HepG2 (cell line): ENCODE measurements around the gene CFAP69. TPM values are rescaled to one million over a fixed set of nuclear protein-coding genes. Genes with fewer than 3 reads are reported as not detected.
A peak's percentile ranks its signal among the peaks of the same experiment; 100 is the strongest.

Source experiments
- BCL3 ChIP-seq: sonication (generic); formaldehyde crosslinking; IDR thresholded peaks from 2 replicates; pipeline ENCODE4 v1.5.1; 2020; ENCODE audit warnings: mild to moderate bottlenecking, missing genetic modification reagents, moderate library complexity
- BCL6 ChIP-seq: IDR thresholded peaks from 2 replicates; pipeline ENCODE4 v1.6.1; 2016; ENCODE audit warnings: missing genetic modification reagents, missing compliant biosample characterization
- E2F1 ChIP-seq: sonication (generic); formaldehyde crosslinking; IDR thresholded peaks from 2 replicates; pipeline ENCODE4 v1.5.0; 2020; ENCODE audit warnings: missing genetic modification reagents
- FLYWCH1 ChIP-seq: sonication (generic); formaldehyde crosslinking; IDR thresholded peaks from 2 replicates; pipeline ENCODE4 v1.8.1; 2023; ENCODE audit warnings: mild to moderate bottlenecking, missing genetic modification reagents
- FOSL2 ChIP-seq: sonication (generic); formaldehyde crosslinking; IDR thresholded peaks from 2 replicates; pipeline ENCODE4 v1.4.0; 2020; ENCODE audit warnings: missing genetic modification reagents
- HBP1 ChIP-seq: IDR thresholded peaks from 2 replicates; pipeline ENCODE4 v1.6.1; 2016; ENCODE audit warnings: low read depth, control low read depth
- IKZF5 ChIP-seq: IDR thresholded peaks from 2 replicates; pipeline ENCODE4 v1.6.1; 2018; ENCODE audit warnings: missing genetic modification reagents, mild to moderate bottlenecking, missing compliant biosample characterization
- IRX3 ChIP-seq: sonication (generic); formaldehyde crosslinking; IDR thresholded peaks from 2 replicates; pipeline ENCODE4 v1.8.1; 2023; ENCODE audit warnings: mild to moderate bottlenecking, low read depth, missing genetic modification reagents, borderline replicate concordance
- KDM6A ChIP-seq: IDR thresholded peaks from 2 replicates; pipeline ENCODE4 v1.6.1; 2016; ENCODE audit warnings: low read depth
- MXD1 ChIP-seq: sonication (generic); formaldehyde crosslinking; IDR thresholded peaks from 2 replicates; pipeline ENCODE4 v1.4.0; 2020; ENCODE audit warnings: mild to moderate bottlenecking, missing genetic modification reagents
- NCOA2 ChIP-seq: sonication (generic); formaldehyde crosslinking; IDR thresholded peaks from 2 replicates; pipeline ENCODE4 v1.8.0; 2022; ENCODE audit warnings: inconsistent platforms
- NKX3-1 ChIP-seq: sonication (generic); formaldehyde crosslinking; IDR thresholded peaks from 2 replicates; pipeline ENCODE4 v1.5.0; 2020; ENCODE audit warnings: missing genetic modification reagents
- ZBTB34 ChIP-seq: sonication (generic); formaldehyde crosslinking; IDR thresholded peaks from 2 replicates; pipeline ENCODE4 v1.8.0; 2022; ENCODE audit warnings: mild to moderate bottlenecking, missing genetic modification reagents
- ZNF143 ChIP-seq: sonication (generic); formaldehyde crosslinking; IDR thresholded peaks from 2 replicates; pipeline ENCODE4 v1.4.0; 2020; ENCODE audit warnings: missing genetic modification reagents
- ZNF205 ChIP-seq: IDR thresholded peaks from 2 replicates; pipeline ENCODE4 v1.6.1; 2018; ENCODE audit warnings: missing biosample characterization, missing genetic modification reagents
- ZNF30 ChIP-seq: sonication (generic); formaldehyde crosslinking; IDR thresholded peaks from 2 replicates; pipeline ENCODE4 v1.5.0; 2020; ENCODE audit warnings: mild to moderate bottlenecking, missing genetic modification reagents
- ZNF333 ChIP-seq: sonication (generic); formaldehyde crosslinking; IDR thresholded peaks from 2 replicates; pipeline ENCODE4 v1.4.0; 2020; ENCODE audit warnings: mild to moderate bottlenecking, missing genetic modification reagents, borderline replicate concordance
- ZNF451 ChIP-seq: sonication (generic); formaldehyde crosslinking; IDR thresholded peaks from 2 replicates; pipeline ENCODE4 v1.5.0; 2020; ENCODE audit warnings: mild to moderate bottlenecking, missing genetic modification reagents
- ZNF543 ChIP-seq: sonication (generic); formaldehyde crosslinking; IDR thresholded peaks from 2 replicates; pipeline ENCODE4 v1.4.0; 2020; ENCODE audit warnings: mild to moderate bottlenecking, missing genetic modification reagents
- ZNF557 ChIP-seq: sonication (generic); formaldehyde crosslinking; IDR thresholded peaks from 2 replicates; pipeline ENCODE4 v1.4.0; 2020; ENCODE audit warnings: missing genetic modification reagents
- ZNF605 ChIP-seq: sonication (generic); formaldehyde crosslinking; IDR thresholded peaks from 2 replicates; pipeline ENCODE4 v1.8.0; 2022; ENCODE audit warnings: mild to moderate bottlenecking, missing genetic modification reagents
- ZNF615 ChIP-seq: sonication (generic); formaldehyde crosslinking; IDR thresholded peaks from 2 replicates; pipeline ENCODE4 v1.5.0; 2020; ENCODE audit warnings: mild to moderate bottlenecking, missing genetic modification reagents, borderline replicate concordance
- ZNF761 ChIP-seq: sonication (generic); formaldehyde crosslinking; conservative IDR thresholded peaks from 2 replicates; pipeline ENCODE4 v1.4.0; 2020; ENCODE audit warnings: mild to moderate bottlenecking, missing genetic modification reagents
- polyA plus RNA-seq, 8 experiments: library from polyadenylated mRNA; depleted of rRNA in 3 of 8; stranded (reverse) in 7 of 8; unstranded in 1 of 8; fragments of >200 nt; fragmentation: Illumina TruSeq in 4 of 8; extraction: Trizol in 4 of 8; gene quantifications; 2 replicates each; pipeline versions ENCODE4 v1.2.1 to v1.2.3, GENCODE V29; 2011 to 2016; ENCODE audit warnings: low read depth in 4 of 8, missing spikeins in 1 of 8, mixed read lengths in 1 of 8; ENCODE audit not compliant: insufficient read depth in 1 of 8
- total RNA-seq, 5 experiments: library from RNA; depleted of rRNA; stranded (reverse); fragments of >200 nt; fragmentation: Illumina TruSeq; extraction: Trizol; gene quantifications; 2 replicates each; pipeline ENCODE4 v1.2.3, GENCODE V29; 2016; ENCODE audit warnings: low read depth in 1 of 5

CFAP69 gene
- total and polyA plus RNA-seq, 2 of the 13 experiments (the other 11 are each of a cell fraction or from before 2014, with no cell fraction given) = 2.2 to 4.0 TPM

- TF ChIP-seq ZNF205 (CRISPR knock-in tag) (peak; percentile 42; the same call in 1 of the 2 replicates), ZBTB34 (CRISPR knock-in tag) (peak; percentile 75; the same call in 1 of the 2 replicates), ZNF143 (no peak; the same call in 1 of the 2 replicates), BCL3 (CRISPR knock-in tag) (peak; percentile 89), ZNF333 (CRISPR knock-in tag) (0 out of 2 replicates have a peak, but pooled peaks have one; percentile 82), NCOA2 (CRISPR knock-in tag) (peak; percentile 5; the same call in 1 of the 2 replicates), ZNF615 (CRISPR knock-in tag) (no peak), ZNF557 (CRISPR knock-in tag) (no peak), FLYWCH1 (CRISPR knock-in tag) (0 out of 2 replicates have a peak, but pooled peaks have one; percentile 22), ZNF543 (CRISPR knock-in tag) (peak; percentile 78), ZNF761 (peak; percentile 86), IRX3 (0 out of 2 replicates have a peak, but pooled peaks have one; percentile 38), ZNF30 (peak; percentile 15; the same call in 1 of the 2 replicates), ZNF451 (CRISPR knock-in tag) (peak; percentile 93), BCL6 (CRISPR knock-in tag) (peak; percentile 79), HBP1 (CRISPR knock-in tag) (peak; percentile 53; the same call in 1 of the 2 replicates), FOSL2 (CRISPR knock-in tag) (peak; percentile 30), IKZF5 (CRISPR knock-in tag) (peak; percentile 85), NKX3-1 (no peak), MXD1 (CRISPR knock-in tag) (peak; percentile 62; the same call in 1 of the 2 replicates), E2F1 (peak; percentile 67; the same call in 1 of the 2 replicates), KDM6A (CRISPR knock-in tag) (no peak), ZNF605 (CRISPR knock-in tag) (peak; percentile 98)
These were observed 33.4 kb upstream of the CFAP69 start, which contains the start of gene STEAP2 (continued) for GRCh38 chr7:90211391-90212148.
